ENCODE measurements around the gene IFIT2.

Gene IFIT2

GRCh38 chr10:89342206-89342958, 40.5 kb downstream of the IFIT2 start:
- TF ChIP-seq RAD21 (IDR thresholded peaks at IDR 0.05; ENCODE audit: low read depth) = no peak

DNA sequence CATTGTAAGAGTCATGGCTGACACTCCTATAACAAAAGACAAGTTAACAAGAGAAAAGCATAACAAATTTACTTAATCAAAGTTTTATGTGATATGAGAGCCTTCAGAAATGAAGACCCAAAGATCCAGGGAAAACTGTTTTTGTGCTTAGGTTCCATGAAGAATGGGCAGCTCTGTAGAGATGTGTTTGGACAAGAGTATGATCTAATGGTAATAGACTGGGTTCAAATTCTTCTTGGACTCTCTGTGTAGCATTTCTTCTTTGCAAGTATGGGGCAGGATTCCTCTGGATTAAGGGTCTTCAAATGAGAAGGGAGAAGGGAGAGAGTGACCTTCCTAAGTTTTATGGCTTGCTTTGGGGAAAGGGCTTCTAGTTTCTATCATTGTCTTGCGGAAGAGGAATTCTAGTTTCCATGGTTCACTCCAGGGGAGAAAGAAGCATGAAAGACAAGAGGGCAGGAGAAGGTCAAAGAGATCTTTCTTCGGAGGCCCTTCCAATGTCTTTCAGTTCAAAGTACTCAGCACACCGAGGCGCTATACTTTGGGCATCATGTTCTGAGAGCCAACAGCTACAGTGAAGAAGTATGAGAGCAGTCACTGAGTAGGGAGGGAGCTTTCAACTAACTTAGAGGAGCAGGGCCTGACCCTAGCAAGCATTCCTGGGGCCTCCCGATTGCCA, 41.4 kb downstream of the IFIT2 start:
- TF ChIP-seq YY1 (IDR thresholded peaks at IDR 0.05; ENCODE audit: low read depth) (no peak), REST (IDR thresholded peaks at IDR 0.05; ENCODE audit: low read depth) (no peak), TAF1 (IDR thresholded peaks at IDR 0.05; ENCODE audit: low read depth) (no peak), NFIC (IDR thresholded peaks at IDR 0.05) (no peak), CREB1 (IDR thresholded peaks at IDR 0.05; ENCODE audit: low read depth) (no peak), TEAD4 (IDR thresholded peaks at IDR 0.05) (no peak), ZBTB7A (IDR thresholded peaks at IDR 0.05; ENCODE audit: low read depth) (no peak)

GRCh38 chr10:89344156-89344555, 42.3 kb downstream of the IFIT2 start:
- TF ChIP-seq TCF12 (IDR thresholded peaks at IDR 0.05; ENCODE audit: low read depth) (no peak), USF1 (IDR thresholded peaks at IDR 0.05) (no peak), EP300 (IDR thresholded peaks at IDR 0.05; ENCODE audit: borderline replicate concordance) (no peak), ZBTB7A (IDR thresholded peaks at IDR 0.05; ENCODE audit: low read depth) (no peak), REST (IDR thresholded peaks at IDR 0.05; ENCODE audit: low read depth) (no peak), EGR1 (IDR thresholded peaks at IDR 0.05) (no peak), CREB1 (IDR thresholded peaks at IDR 0.05; ENCODE audit: low read depth) (no peak), TAF1 (IDR thresholded peaks at IDR 0.05; ENCODE audit: low read depth) (no peak), MAX (IDR thresholded peaks at IDR 0.05) (no peak), TEAD4 (IDR thresholded peaks at IDR 0.05) (no peak), NFIC (IDR thresholded peaks at IDR 0.05) (no peak), FOXM1 (IDR thresholded peaks at IDR 0.05; ENCODE audit: borderline replicate concordance, low read depth) (no peak), CEBPB (IDR thresholded peaks at IDR 0.05) (no peak), RAD21 (IDR thresholded peaks at IDR 0.05; ENCODE audit: low read depth) (no peak), YY1 (IDR thresholded peaks at IDR 0.05; ENCODE audit: low read depth) (no peak)

GRCh38 chr10:89345367-89346000, 43.6 kb downstream of the IFIT2 start:
- no peak for TF ChIP-seq CREB1 (IDR thresholded peaks at IDR 0.05; ENCODE audit: low read depth)
- TF ChIP-seq REST (IDR thresholded peaks at IDR 0.05; ENCODE audit: low read depth) = no peak
- TF ChIP-seq EGR1 (IDR thresholded peaks at IDR 0.05) = no peak
- TF ChIP-seq FOXM1 (IDR thresholded peaks at IDR 0.05; ENCODE audit: borderline replicate concordance, low read depth) = no peak
- no peak for TF ChIP-seq NFIC (IDR thresholded peaks at IDR 0.05)
- TF ChIP-seq YY1 (IDR thresholded peaks at IDR 0.05; ENCODE audit: low read depth) = no peak
- TF ChIP-seq TCF12 (IDR thresholded peaks at IDR 0.05; ENCODE audit: low read depth) = no peak
- no peak for TF ChIP-seq MAX (IDR thresholded peaks at IDR 0.05)
- no peak for TF ChIP-seq RAD21 (IDR thresholded peaks at IDR 0.05; ENCODE audit: low read depth)
- no peak for TF ChIP-seq USF1 (IDR thresholded peaks at IDR 0.05)
- no peak for TF ChIP-seq TEAD4 (IDR thresholded peaks at IDR 0.05)
- no peak for TF ChIP-seq ZBTB7A (IDR thresholded peaks at IDR 0.05; ENCODE audit: low read depth)
- TF ChIP-seq CEBPB (IDR thresholded peaks at IDR 0.05) = no peak

Measured in Ishikawa (cell line).